ENCODE measurements around the gene DTX3.
A peak's percentile ranks its signal among the peaks of the same experiment; 100 is the strongest.

The DTX3 gene

GRCh38 chr12:57611827-57612710 is 7.4 kb downstream of the DTX3 start:
- no peak for TF ChIP-seq CTCF (conservative IDR thresholded peaks at IDR 0.05; ENCODE audit: control insufficient read depth, insufficient read depth, low read depth, low read length)
- peak overlapping the region; percentile 57 for H3K4me3 ChIP-seq (ENCODE audit: control insufficient read depth, low read depth, low read length)
- no peak for DNase-seq (ENCODE audit: low read depth)

- no peak for DNase-seq (ENCODE audit: low read depth)
- H3K4me3 ChIP-seq (ENCODE audit: control insufficient read depth, low read depth, low read length) = no peak overlapping the region
- no peak for TF ChIP-seq CTCF (conservative IDR thresholded peaks at IDR 0.05; ENCODE audit: control insufficient read depth, insufficient read depth, low read depth, low read length)
Observed at GRCh38 chr12:57612711-57613426, 8.2 kb downstream of the DTX3 start.

GRCh38 chr12:57613427-57614109 is 8.9 kb downstream of the DTX3 start:
- no peak for TF ChIP-seq CTCF (conservative IDR thresholded peaks at IDR 0.05; ENCODE audit: control insufficient read depth, insufficient read depth, low read depth, low read length)
- H3K4me3 ChIP-seq (ENCODE audit: control insufficient read depth, low read depth, low read length) = no peak overlapping the region
- no peak for DNase-seq (ENCODE audit: low read depth)

- no peak overlapping the region for H3K4me3 ChIP-seq (ENCODE audit: control insufficient read depth, low read depth, low read length)
- TF ChIP-seq CTCF (conservative IDR thresholded peaks at IDR 0.05; ENCODE audit: control insufficient read depth, insufficient read depth, low read depth, low read length) = no peak
- peak; percentile 47 for DNase-seq (ENCODE audit: low read depth)
Observed at GRCh38 chr12:57614178-57614947, 9.7 kb downstream of the DTX3 start.

- no peak for DNase-seq (ENCODE audit: low read depth)
- H3K4me3 ChIP-seq (ENCODE audit: control insufficient read depth, low read depth, low read length) = no peak overlapping the region
- no peak for TF ChIP-seq CTCF (conservative IDR thresholded peaks at IDR 0.05; ENCODE audit: control insufficient read depth, insufficient read depth, low read depth, low read length)
Observed at GRCh38 chr12:57614948-57615500, 10.4 kb downstream of the DTX3 start.

- TF ChIP-seq CTCF (conservative IDR thresholded peaks at IDR 0.05; ENCODE audit: control insufficient read depth, insufficient read depth, low read depth, low read length) = no peak
Observed at GRCh38 chr12:57615637-57616036, 11.0 kb downstream of the DTX3 start.

More at GRCh38 chr12:57615637-57616036, 11.0 kb downstream of the DTX3 start:
- no peak overlapping the region for H3K4me3 ChIP-seq (ENCODE audit: control insufficient read depth, low read depth, low read length)
- no peak for DNase-seq (ENCODE audit: low read depth)

Data from fibroblast of mammary gland (primary cell).